Measurements from ENCODE around the gene DNAH8.

Gene DNAH8

DNA sequence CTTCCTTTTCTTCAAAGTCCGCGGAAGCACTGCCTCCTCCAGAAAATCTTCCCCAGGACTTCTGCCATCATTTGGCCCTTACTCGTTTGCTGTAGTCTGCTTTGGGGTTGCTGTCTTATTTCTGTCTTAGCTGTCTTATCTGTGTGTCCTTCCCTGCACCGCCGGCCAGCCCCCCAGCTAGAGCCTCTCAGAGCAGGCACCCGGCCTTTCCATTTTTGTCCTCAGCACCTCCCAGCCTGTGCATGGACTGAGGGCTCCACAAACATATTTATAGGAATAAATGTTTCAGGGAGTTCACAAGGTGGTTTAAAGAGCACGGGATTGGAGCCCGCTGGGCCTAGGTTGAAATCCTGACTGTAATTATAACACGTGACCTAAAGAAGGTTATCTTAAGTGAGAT is 341.6 kb downstream of the DNAH8 start:
- DNase-seq: no peak

DNA sequence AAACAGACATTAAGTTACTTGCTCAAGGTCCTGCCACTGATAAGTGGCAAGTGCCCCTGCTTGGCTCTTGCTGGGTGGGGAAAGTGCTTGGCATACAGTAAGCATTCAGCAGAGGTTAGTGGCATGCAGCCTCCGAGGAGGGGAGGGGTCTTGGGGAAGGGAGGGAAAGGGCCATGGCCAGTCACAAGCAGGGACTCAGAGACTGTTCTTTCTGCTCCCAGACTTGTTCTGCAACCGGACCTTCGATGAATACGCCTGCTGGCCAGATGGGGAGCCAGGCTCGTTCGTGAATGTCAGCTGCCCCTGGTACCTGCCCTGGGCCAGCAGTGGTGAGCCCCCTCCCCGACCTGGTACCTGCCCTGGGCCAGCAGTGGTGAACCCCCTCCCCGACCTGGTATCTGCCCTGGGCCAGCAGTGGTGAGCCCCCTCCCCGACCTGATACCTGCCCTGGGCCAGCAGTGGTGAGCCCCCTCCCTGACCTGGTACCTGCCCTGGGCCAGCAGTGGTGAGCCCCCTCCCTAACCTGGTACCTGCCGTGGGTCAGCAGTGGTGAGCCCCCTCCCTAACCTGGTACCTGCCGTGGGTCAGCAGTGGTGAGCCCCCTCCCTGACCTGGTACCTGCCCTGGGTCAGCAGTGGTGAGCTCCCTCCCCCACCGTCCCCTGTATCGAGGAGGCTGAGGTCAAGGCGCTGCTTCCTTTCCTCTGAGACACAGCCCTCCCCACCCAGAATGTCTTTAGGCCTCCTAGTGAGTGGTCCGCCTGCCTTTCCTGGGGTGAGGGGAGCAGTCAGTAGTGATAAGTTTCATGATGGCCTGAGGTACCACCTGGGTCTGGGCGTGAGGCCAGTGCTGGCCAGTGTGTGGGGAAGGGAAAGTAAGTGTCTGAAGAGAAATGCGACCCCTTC is 342.4 kb downstream of the DNAH8 start:
- DNase-seq: no peak

DNA sequence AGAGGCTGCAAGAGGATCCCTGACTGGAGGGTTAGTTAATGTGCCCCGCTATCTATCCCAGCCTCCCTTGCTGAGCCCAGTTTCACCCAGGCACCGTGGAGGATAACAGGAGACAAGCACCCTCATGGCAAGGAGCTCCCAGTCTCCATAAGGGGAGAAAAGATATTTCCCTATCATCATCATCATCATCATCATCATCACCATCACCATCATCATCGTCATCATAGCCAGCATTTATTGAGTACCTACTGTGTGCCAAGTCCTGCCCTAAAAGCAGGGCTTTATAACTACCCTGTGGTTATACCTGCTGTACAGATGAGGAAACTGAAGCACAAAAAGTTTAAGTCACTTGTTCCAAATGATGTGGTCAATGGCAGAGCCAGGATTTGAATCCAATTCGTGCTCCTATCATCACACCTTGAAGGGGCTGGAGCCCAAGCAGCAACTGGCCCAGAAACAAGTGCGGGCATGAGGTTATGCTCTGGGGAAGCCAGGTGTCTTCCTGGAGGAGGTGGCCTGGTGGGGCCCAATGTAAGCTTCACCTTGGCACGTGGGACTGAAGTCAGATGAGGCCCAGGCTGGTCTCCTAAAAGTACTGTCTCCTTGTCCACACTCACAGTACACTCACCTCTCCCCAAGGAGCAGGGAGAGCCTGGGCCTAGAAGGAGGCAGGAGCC is 343.5 kb downstream of the DNAH8 start:
- DNase-seq: no peak

DNA sequence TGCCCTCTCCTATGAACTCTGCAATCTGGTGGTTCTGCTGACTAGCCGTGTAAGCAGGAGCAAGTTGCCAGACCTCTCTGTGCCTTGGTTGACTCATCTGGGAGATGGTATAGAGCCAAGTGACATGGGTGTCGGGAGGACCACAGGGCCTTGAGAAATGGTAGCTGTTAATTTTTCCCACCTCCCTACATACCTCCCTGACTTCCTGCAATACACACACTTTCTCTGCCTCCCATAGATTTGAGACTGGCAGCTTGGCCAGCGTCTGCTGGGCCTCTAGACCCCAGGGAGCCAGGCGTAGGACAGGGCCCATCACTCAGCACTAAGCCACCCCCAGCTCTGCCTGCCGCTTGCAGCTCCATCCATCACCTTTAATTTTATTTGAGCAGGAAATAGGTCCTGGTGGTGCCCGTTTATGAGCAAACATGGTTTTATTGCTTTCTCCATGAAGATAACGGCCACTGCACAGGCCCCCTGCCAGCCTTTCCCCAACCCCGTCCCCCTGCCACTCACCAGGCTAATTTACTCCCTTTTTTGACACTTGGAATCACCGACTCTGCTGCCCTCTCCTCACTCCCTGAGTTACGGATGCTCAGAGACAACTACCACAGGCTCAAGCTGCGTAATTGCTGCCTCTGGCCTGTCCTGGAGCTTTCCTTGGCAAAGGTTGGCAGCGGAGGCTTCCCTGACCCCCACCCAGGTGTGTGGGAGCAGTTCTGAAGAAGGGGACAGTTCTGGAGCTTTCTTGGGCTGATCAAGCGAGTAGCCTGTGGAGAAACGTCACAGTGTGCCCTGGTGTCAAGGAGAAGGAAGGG is 344.6 kb downstream of the DNAH8 start:
- DNase-seq: no peak

DNA sequence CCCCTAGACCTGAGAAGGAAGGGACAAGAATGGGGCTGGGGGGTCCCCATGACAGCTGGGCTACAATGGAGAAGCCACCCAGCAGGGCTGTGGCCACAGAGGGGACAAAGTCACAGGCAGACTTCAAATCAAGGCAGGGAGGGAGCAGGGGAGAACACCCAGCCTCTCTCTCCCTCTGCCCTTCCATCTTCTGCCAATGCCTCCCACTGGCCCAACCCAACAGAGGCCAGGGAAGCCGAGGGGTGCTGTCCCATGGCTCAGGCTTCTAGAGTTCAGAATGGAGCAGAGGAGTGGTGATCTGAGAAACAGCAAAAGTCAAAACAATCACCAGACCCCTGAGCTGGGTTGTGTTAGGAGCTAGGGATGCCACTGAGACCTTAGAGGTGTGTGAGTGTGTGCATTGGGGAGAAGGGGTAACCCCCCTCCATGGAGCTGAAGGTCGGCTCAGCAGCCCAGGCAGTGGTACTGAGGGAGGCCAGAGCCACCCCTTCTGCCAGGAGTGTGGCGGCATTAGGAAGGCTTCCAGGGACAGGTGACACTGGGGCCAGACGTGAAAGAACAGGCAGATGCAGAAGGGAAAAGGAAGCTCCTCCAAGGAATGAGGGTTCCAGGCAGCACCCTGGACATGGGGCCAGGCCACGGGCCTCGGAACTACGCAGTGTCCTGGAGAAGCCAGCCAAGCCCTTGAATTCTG is 345.5 kb downstream of the DNAH8 start:
- no peak for DNase-seq

DNA sequence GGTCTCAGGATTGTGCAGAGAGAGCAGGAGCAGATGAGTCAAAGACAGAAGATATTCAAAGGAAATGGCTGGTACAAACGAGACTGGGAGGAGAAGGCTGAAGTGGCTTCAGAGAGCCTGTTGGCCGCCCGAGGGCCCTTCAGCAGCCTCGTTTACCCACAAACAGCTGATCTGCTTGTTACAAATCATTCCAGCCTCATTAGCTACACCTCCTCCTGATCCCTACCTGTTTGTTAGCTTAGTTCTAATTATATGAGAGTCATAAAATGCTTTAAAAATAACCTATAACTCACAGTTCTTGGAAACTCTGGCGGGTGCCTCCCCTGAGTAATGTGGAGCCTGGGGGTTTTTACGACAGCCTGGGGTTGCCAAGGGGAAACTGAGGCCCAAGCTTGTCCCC is 346.1 kb downstream of the DNAH8 start:
- DNase-seq: peak; percentile 59

DNA sequence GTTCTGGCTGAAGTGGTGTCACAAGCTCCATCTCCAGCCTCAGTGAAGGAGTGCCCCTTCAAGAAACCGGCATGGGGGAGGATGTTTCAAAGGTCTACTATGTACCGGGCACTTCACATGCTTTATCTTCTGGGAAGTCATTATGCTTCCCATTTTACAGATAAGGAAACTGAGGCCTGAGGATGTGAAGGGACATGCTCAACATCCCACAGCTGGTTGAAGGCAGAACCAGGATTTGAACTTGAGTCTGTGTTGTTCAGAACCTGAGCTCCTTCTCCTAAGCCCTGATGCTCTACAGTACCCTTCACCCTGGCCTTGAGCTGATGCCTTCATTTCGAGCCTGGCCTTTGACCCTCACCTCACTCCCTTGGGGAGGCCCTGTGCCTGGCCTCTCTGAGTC is 346.5 kb downstream of the DNAH8 start:
- DNase-seq: no peak

DNA sequence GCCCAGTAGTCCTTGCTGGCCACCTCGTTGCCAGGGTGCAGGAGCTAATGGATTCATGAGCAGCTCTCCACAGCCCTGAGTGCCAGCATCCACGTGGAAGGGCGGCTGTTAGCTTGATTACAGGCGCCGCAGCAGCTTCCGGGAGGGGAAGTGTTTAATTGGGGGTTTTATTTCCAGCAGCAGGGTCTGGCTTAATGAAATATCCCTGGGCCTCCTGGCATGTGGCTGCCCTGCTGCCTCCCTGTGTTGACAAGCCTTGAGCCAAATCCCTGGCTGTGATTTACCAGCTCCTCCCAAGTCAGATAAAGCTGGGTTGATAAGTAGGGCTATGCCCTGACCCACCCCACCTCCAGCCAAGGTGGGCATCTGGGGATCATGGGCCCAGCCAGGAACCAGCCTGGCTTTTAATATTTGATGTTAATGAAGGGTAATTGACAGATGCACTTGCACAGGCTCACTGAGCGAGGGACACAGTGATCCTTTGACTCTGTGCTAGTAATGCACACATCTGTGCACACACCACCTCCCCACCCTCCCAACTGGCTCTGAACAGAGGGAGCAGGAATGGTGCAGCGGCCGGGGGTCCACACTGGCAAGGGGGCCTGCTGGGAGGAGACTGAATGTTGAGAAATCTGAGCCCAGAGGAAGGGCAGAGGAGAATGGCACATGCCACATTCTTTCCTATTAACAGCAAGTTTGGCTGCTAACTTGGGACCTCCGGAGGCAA is 347.1 kb downstream of the DNAH8 start:
- DNase-seq: no peak

DNA sequence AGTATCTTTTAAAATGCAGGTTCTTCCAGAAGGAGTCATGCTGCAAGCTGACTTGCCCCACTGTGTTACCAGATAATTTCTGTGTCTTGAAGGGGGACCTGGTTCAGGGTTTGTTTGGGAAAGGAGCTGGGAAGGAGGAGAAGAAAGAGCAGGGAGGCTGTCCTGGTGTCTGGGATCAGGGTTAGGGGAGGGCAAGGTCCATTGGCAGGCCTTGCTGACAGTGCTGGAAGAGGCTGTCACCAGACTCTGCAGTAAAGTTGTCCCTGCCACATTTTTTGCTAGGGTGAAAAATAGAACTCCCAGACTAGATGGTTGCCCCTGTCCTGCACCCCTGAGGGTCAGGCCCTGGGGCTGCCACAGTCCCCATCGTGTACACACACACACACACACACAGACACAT is 348.4 kb downstream of the DNAH8 start:
- no peak for DNase-seq

DNA sequence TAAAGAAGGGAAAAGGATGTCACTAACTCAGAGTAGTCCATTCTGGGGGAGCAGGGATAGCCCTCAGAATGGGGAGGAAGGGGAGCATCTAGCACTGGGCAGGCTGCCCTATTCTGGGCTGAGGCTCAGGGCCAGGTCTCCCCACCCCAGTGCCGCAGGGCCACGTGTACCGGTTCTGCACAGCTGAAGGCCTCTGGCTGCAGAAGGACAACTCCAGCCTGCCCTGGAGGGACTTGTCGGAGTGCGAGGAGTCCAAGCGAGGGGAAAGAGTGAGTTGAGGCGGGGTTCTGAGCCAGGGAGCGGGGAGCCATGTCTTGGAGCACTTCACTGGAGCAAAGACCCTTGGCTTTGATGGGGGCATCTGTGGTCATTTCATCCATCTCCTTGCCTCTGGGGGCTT is 350.4 kb downstream of the DNAH8 start:
- DNase-seq: no peak

DNA sequence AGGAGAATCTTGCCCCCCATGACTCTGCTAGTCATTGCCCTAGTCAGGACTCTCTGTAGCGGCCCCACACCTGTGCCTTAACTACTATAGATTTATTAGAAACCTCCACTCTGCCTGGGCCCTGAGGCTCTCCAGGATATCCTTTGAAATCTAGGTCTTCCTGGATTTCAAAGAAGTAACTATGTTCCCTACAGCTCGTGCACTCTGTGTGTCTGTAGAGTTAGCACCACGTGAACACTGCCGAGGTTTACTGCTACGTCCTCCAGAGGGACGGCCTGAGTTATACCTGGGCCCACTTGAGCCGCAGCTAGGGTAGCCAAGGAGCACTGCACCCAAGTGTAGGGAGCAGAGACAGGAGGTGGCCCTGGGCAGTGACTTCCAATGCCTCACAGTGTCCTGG is 353.3 kb downstream of the DNAH8 start:
- DNase-seq: no peak

DNA sequence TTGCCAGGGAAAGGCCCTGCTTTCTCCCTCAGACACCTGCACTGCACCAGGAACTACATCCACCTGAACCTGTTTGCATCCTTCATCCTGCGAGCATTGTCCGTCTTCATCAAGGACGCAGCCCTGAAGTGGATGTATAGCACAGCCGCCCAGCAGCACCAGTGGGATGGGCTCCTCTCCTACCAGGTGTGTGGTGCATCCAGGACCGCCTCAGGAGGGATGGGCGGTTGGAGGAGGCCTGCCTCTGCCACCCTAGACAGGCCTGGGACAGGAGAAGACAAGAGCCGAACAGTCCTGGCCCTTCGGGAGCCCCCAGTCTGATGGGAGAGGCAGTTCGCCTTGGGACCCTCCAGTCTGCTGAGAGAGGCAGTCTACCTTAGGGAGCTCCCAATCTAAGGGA is 357.7 kb downstream of the DNAH8 start:
- DNase-seq: no peak

DNA sequence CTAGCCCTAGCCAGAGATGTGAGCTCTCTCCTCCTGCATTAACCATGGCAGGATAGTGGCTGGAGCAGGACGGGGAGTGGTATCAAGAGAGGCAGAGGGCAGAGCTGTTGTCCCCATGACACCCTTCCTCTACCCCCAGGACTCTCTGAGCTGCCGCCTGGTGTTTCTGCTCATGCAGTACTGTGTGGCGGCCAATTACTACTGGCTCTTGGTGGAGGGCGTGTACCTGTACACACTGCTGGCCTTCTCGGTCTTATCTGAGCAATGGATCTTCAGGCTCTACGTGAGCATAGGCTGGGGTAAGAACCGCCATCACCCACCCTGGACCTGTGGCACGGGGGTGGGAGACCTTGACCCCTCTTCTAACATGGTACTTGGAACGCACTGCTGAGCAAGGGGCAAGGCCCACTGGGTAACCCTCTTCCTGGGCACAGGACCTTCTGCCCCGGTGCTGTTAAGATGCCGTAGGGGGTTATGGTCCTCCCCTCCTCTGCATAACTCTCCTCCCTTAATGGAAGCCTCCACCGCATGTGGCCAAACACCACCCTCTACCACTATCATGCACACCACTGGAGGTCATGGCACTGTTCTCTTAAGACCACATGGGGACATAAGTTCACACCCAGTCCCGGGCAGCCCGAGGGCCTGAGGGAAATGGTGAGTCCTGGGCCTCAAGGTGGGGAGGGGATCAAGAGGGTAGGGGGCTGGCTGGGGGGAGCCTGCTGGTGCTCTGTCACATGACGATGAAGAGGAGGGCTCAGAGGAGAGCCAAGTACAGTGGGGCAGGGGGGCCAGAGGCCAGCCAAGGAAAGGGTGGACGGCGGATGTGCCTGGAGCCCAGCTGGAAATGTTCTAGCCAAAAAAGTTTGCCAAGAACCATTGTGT is 358.6 kb downstream of the DNAH8 start:
- DNase-seq: no peak

DNA sequence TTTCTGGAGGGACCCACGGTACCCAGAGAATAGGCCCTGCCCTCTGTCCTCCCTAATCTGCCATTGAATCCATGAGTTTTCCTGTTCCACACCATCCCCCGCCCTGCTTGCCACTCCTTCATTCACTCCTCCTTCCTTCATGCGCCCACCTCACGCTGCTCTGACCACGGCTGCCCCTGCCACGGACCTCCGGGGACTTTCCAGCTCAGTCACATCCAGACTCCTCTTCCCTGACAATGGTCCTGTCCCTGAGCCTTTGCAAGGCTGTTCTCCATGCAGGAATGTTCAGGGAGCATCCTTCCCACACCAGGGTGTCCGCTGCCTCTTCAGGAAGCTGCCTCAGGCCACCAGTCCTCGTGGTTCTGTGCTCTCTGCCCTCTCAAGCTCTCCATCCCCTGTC is 359.4 kb downstream of the DNAH8 start:
- no peak for DNase-seq

DNA sequence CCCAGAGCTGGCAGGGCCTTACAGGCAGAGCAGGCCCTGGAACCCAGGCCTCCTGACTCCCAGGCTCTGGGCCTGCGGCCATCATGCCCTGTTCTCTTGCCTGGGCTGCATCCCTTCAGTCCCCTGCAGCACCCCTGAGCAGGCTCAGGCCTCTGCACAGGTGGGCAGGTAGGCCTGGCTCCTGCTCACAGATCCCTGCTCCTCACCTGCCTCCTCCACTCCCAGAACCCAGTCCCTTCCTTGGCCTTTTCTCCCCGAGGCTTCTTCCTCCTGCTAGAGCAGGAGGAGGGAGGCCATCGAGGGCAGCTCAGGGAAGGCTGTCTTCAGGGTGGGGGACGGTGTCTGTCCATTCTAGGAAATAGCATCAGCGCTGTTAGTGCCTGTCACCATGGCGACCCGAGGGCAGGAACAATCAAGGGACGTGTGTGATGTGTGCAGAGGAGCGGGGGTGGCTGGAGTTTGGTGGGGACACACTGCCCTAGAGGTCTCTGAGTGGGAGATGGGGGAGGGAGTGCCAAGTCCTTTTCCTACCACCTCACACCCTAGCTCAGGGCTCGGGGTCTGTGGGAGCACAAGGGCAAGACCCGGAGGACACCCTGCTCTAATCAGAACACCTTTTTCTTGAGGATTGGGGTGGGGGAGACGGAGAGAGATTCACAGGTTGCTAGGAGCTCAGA is 360.0 kb downstream of the DNAH8 start:
- no peak for DNase-seq

DNA sequence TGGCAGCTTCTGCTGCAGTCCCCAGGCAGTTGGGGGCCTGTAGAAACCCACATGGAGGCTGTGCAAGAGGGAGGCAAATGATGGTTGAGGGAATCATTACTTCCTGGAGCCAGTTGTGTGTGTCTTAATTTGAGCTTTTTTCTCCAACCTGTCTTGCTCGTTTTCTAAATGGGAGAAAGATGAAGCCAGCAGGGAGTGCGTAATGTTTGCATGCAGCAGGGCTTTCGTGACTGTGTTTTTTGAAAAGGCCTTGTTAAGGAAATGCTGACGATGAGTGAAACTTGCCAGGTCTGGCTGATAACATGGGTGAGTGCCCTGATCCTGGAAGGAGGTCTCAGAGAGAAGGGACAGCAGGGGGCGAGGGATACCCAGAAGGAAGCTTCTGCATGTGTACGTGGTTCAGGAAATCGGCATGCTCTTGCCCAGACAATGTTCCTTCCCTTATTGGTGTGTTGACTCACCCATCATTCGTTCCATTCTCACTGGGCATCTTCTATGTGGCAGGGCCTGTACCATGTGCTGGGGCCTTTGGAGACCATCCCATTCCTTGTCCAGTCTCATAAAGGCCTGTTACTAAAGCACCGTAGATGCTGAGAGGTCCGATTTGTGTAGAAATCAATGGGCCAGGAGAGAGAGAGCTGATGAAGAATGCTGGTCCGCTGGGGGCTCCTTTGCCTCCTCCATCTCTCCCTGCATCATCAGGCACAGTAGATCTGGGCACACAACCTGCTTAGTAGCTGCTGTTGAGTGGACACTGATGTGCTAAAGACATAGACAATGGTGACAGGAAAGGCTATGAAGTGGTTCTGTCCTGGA is 360.9 kb downstream of the DNAH8 start:
- DNase-seq: no peak

DNA sequence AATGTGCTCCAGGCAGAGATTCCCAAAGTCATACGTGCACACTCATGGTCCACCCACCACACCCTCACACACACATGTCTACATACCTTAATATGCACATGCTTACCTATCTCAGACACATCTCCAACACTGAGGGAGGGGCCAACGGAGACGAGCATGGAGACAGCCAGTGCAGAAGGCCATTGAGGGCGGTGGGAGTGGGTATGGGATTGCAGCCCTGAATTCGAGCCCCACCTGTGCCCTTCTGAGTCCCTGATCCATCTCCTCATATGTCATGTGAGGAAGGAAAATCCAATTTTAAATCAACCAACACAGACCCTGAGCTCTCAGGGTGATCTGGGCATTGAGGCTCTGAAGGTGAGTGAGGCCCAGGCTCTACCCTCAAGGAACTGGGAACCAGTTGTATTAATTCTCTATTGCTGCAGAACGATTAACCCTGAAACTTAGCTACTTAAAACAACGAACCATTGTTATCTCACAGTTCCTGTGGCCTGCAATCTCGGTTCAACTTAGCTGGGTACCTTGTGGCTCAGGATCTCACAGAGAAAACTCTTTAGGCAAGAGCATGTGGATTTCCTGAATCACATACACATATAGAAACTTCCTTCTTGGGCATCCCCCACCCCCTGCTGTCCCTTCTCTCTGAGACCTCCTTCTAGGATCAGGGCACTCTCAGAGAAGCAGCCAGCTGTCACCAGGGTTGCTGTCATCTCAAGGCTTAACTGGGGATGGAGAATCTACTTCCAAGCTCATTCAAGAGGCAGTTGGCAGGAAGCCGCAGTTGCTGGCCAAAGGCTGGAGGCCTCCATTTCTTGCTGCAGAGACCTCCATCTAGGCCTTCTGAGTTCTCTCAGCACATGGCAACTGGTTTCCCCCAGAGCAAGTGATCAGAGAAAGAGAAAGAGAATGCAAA is 361.8 kb downstream of the DNAH8 start:
- DNase-seq: no peak

DNA sequence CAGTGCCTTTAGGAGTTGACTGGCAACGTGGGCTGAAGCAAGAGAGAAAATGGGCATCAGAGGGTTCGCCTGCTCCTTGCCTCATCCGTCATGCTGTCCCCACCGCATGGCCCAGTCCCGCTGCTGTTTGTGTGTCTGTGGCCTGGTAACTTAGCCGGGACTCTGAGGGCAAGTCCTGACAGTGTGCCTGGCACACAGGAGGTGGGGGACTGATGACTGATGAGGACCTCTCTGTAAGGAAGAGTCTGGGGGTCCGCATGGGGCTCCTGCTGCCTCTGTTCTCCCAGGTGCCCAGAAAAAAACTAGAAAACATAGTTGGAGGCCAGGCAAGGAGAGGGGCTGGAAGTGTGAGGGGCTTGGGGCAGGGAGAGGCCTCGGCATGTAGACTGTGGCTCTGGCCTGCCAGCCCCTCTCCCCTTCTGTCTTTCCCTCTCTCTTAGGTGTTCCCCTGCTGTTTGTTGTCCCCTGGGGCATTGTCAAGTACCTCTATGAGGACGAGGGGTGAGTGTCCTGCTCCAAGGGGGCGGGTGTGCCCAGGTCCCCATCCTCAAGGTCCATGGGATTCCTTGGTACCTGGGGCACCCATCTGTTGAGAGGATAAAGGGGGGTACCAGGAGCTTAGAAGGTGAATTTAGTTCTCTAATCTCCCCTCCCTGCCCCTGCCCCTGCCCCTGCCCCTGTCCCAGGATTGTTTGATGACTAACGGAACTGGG is 362.9 kb downstream of the DNAH8 start:
- no peak for DNase-seq

All from NCI-H510A (cell line).